Loucy (cell line): Measurements from ENCODE around the gene RPP25.

Experiments
- H2AFZ ChIP-seq: fragments of 200-600 bp; sonication (generic); 2 replicates; pipeline ENCODE4 v1.6.0; 2016; ENCODE audit warnings: antibody characterized with exemption, mild to moderate bottlenecking, low read length, moderate library complexity
- H3F3A ChIP-seq: fragments of 200-600 bp; 2 replicates; pipeline ENCODE4 v1.6.0; 2016; ENCODE audit warnings: antibody characterized with exemption, low read depth, mild to moderate bottlenecking
- H3K27me3 ChIP-seq: fragments of 200-600 bp; sonication (generic); 2 replicates; pipeline ENCODE4 v1.6.1; 2014; ENCODE audit warnings: low read length, mild to moderate bottlenecking; ENCODE audit not compliant: insufficient read depth, poor library complexity, severe bottlenecking
- H3K36me3 ChIP-seq: fragments of 200-600 bp; sonication (generic); 2 replicates; pipeline ENCODE4 v1.6.1; 2016; ENCODE audit warnings: low read length; ENCODE audit not compliant: insufficient read depth
- H3K4me1 ChIP-seq: fragments of 200-600 bp; sonication (generic); 2 replicates; pipeline ENCODE4 v1.5.1; 2014; ENCODE audit warnings: low read length, mild to moderate bottlenecking; ENCODE audit not compliant: insufficient read depth, poor library complexity, severe bottlenecking
- H3K4me2 ChIP-seq: fragments of 200-600 bp; sonication (generic); 2 replicates; pipeline ENCODE4 v1.6.0; 2014; ENCODE audit warnings: antibody characterized with exemption, low read length, low read depth, mild to moderate bottlenecking; ENCODE audit not compliant: poor library complexity, severe bottlenecking
- H3K4me3 ChIP-seq: fragments of 200-600 bp; sonication (generic); 2 replicates; pipeline ENCODE4 v1.5.1; 2014; ENCODE audit warnings: low read length, mild to moderate bottlenecking, mixed read lengths; ENCODE audit not compliant: poor library complexity, severe bottlenecking
- H3K79me2 ChIP-seq: fragments of 200-600 bp; sonication (generic); 2 replicates; pipeline ENCODE4 v1.6.1; 2014; ENCODE audit warnings: low read length; ENCODE audit not compliant: insufficient read depth
- H3K9ac ChIP-seq: fragments of 200-600 bp; sonication (generic); 2 replicates; pipeline ENCODE4 v1.6.0; 2014; ENCODE audit warnings: mild to moderate bottlenecking, low read depth, low read length, moderate library complexity; ENCODE audit not compliant: poor library complexity, severe bottlenecking
- H3K9me2 ChIP-seq: fragments of 200-600 bp; sonication (generic); replicated peaks from 2 replicates; pipeline ENCODE4 v1.6.1; 2016; ENCODE audit warnings: low read depth, low read length, mixed read lengths
- H3K9me3 ChIP-seq: fragments of 200-600 bp; sonication (generic); 2 replicates; pipeline ENCODE4 v1.6.1; 2014; ENCODE audit warnings: mild to moderate bottlenecking, antibody characterized with exemption, low read length, low read depth; ENCODE audit not compliant: insufficient read depth
- H4K20me1 ChIP-seq: fragments of 200-600 bp; sonication (generic); 2 replicates; pipeline ENCODE4 v1.6.0; 2014; ENCODE audit warnings: antibody characterized with exemption, low read length, mild to moderate bottlenecking; ENCODE audit not compliant: insufficient read depth, poor library complexity, severe bottlenecking
- EZH2phosphoT487 ChIP-seq: fragments of 200-600 bp; IDR thresholded peaks from 2 replicates; pipeline ENCODE4 v1.6.1; 2018; ENCODE audit warnings: antibody characterized with exemption, mild to moderate bottlenecking, moderate library complexity, borderline replicate concordance
- TF ChIP-seq, protein P1 (sequence below): fragments of 200-600 bp; sonication (generic); conservative IDR thresholded peaks from 2 replicates; pipeline ENCODE4 v1.5.1; 2014; ENCODE audit warnings: mild to moderate bottlenecking, antibody characterized with exemption, low read length

Gene RPP25

DNA sequence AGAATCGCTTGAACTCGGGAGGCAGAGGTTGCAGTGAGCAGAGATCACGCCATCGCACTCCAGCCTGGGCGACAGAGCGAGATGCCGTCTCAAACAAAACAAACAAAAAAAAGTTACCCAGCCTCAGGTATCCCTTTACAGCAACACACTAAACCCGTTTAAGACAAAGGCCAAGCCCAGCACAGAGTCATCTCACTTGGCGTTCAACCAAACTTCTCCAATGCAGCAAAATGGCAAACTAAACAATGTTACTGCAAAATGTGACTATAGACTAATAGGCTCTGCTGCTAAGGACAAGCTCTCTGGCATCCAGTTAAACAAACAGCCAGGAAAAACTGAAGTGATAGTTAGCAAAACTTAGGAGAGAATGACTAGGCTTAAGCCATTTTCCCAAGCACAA, 43.5 kb downstream of the RPP25 start:
- no peak overlapping the region for H3K4me3 ChIP-seq
- no peaks in the 10 kb centered on the region for H3K9me2 ChIP-seq
- H3K79me2 ChIP-seq = no peaks in the 10 kb centered on the region
- no peaks in the 10 kb centered on the region for H3K4me1 ChIP-seq
- H3F3A ChIP-seq = no peaks in the 10 kb centered on the region
- H3K4me2 ChIP-seq = no peak overlapping the region
- no peak overlapping the region for H3K9ac ChIP-seq
- no peak for TF ChIP-seq EZH2phosphoT487
- TF ChIP-seq, protein P1, sequence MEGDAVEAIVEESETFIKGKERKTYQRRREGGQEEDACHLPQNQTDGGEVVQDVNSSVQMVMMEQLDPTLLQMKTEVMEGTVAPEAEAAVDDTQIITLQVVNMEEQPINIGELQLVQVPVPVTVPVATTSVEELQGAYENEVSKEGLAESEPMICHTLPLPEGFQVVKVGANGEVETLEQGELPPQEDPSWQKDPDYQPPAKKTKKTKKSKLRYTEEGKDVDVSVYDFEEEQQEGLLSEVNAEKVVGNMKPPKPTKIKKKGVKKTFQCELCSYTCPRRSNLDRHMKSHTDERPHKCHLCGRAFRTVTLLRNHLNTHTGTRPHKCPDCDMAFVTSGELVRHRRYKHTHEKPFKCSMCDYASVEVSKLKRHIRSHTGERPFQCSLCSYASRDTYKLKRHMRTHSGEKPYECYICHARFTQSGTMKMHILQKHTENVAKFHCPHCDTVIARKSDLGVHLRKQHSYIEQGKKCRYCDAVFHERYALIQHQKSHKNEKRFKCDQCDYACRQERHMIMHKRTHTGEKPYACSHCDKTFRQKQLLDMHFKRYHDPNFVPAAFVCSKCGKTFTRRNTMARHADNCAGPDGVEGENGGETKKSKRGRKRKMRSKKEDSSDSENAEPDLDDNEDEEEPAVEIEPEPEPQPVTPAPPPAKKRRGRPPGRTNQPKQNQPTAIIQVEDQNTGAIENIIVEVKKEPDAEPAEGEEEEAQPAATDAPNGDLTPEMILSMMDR = no peak
- H4K20me1 ChIP-seq = no peaks in the 10 kb centered on the region
- H3K9me3 ChIP-seq = no peaks in the 10 kb centered on the region
- H2AFZ ChIP-seq = no peak overlapping the region
- no peaks in the 10 kb centered on the region for H3K27me3 ChIP-seq
- peaks cover 25% of the 10 kb centered on the region; the same call in 1 of the 2 replicates for H3K36me3 ChIP-seq

DNA sequence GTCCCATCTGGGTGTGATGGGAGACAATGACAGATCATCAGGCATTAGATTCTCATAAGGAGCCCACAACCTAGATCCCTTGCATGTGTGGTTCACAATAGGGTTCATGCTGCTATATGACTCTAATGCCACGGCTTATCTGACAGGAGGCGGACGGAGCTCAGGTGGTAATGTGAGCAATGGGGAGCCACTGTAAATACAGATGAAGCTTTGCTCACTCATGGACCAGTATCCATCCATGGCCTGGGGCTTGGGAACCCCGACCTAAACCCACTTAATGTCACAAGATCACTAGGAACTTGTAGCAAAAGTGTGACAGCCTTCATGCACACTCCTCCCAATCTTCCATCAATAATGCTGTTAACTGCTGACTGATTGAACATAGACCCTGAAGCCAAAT, 47.9 kb downstream of the RPP25 start:
- TF ChIP-seq, protein P1 = no peak
- TF ChIP-seq EZH2phosphoT487 = no peak
- Histone ChIP-seq H3K4me3 (no peak overlapping the region), H2AFZ (no peak overlapping the region), H3F3A (no peaks in the 10 kb centered on the region), H4K20me1 (no peaks in the 10 kb centered on the region), H3K27me3 (no peaks in the 10 kb centered on the region), H3K4me2 (no peak overlapping the region), H3K9me2 (no peaks in the 10 kb centered on the region), H3K9ac (no peak overlapping the region), H3K79me2 (peaks cover 24% of the 10 kb centered on the region), H3K36me3 (no peaks in the 10 kb centered on the region; the same call in 1 of the 2 replicates), H3K9me3 (no peaks in the 10 kb centered on the region), H3K4me1 (peaks cover 14% of the 10 kb centered on the region)

DNA sequence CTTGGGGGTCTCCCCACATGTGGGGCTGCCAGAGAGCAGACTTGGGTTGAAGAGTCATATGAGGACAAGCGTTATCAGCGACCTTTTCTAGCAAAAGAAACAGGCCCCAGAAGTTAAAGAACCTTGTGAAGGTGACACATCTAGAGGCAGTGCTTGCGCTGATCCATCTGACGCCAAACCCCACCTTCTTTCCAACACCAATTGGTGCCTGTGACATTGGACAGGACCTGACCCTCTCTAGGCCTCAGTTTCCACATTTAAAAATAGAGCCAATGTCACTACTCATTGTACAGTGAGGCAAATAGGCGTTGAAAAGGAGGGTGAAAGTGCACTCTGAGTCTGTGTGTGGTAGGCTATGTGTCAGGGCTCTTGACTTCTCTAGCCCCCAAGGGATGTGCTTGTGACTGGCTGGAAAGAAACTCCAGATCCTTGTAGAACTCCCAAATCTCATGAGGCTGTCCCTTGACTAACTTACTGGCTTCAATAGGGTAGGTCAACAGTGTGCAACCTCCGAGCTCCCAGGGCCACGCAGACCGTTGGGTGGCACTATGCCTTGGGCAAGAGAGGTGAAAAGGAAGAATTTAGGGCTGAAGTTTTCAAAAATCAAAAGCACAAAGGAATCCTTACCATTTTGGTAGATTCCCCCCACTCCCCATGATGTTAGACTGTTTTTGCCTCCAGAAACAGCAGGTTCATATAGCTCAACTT, 49.3 kb downstream of the RPP25 start:
- Histone ChIP-seq H3F3A (no peaks in the 10 kb centered on the region), H3K79me2 (peaks cover 24% of the 10 kb centered on the region), H3K9ac (peak overlapping the region; percentile 90), H3K36me3 (peaks cover 2% of the 10 kb centered on the region; the same call in 1 of the 2 replicates), H3K4me1 (peaks cover 14% of the 10 kb centered on the region), H3K9me2 (no peaks in the 10 kb centered on the region), H4K20me1 (no peaks in the 10 kb centered on the region), H3K4me3 (peak overlapping the region; percentile 99), H3K9me3 (no peaks in the 10 kb centered on the region), H3K4me2 (peak overlapping the region; percentile 86), H3K27me3 (no peaks in the 10 kb centered on the region), H2AFZ (peak overlapping the region; percentile 100)
- TF ChIP-seq EZH2phosphoT487 = no peak
- TF ChIP-seq, protein P1 = no peak
